ENCODE results near the gene MUC22. TPM values are rescaled to one million over a fixed set of nuclear protein-coding genes. Genes with fewer than 3 reads are reported as not detected.
A peak's percentile ranks its signal among the peaks of the same experiment; 100 is the strongest.

The MUC22 gene
- total and polyA plus RNA-seq, 2 of the 4 experiments (the other 2 are of a cell fraction), result 0.02 TPM; not detected in 1

DNA sequence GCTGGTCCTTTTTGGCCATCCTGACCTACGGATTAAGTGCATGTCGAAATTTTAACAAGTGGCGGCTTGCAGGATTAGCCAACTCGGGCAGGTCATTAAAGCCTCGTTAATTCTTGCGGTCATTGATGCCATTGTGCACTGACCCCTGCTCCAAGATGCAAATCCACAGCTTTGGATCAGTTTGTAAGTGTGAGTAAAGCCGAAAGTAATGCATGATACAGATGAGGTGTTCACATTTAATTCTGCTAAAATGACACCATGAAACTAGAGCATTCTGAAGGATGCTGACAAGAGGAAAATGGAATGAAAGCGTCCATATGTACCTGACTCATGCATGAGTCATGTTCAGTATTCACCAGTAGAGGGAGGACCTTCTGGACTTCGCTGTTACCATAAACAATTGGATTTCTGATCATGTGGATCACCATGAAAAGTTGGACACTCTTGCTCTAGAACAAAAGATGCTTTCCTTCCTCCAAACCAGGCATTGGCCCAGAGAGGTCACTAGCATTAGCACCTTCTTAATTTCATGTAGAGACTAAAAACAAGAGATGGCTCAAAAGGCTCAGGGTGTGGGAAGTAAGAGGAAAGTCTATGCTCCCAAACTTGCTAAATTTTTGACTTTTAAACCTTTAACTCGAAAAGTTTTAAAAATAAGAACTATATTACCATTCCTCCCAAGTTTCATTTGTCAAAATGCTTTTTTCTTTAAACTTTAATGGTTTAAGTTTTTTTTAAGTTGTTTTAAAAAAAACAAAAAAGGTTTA lies 48.0 kb downstream of the MUC22 start (continued):
- 0 out of 2 replicates have a peak, but pooled peaks have one; percentile 21 for TF ChIP-seq MXI1 (IDR thresholded peaks at IDR 0.05; ENCODE audit: borderline replicate concordance, low read depth, low read length)
- no peak for TF ChIP-seq RFX5 (IDR thresholded peaks at IDR 0.05; ENCODE audit: low read depth, low read length)

- dilution Hi-C loops (cut with HindIII; ENCODE audit: low sequenced_read_pairs, unreplicated experiment), result no loop called here
- intact Hi-C loops (cut with micrococcal nuclease), result no loop called here
- TF ChIP-seq RAD21 (IDR thresholded peaks at IDR 0.05; ENCODE audit: low read length), result no peak
- no peak for TF ChIP-seq MXI1 (IDR thresholded peaks at IDR 0.05; ENCODE audit: borderline replicate concordance, low read depth, low read length)
- no peak for TF ChIP-seq CEBPB (IDR thresholded peaks at IDR 0.05; ENCODE audit: low read depth, low read length)
- TF ChIP-seq USF2 (IDR thresholded peaks at IDR 0.05; ENCODE audit: low read depth, low read length), result no peak
- TF ChIP-seq BHLHE40 (IDR thresholded peaks at IDR 0.05; ENCODE audit: low read depth, low read length), result no peak
- no peak for TF ChIP-seq MAFK (IDR thresholded peaks at IDR 0.05; ENCODE audit: low read depth, low read length)
- no peak for TF ChIP-seq FOS (IDR thresholded peaks at IDR 0.05; ENCODE audit: low read depth, low read length)
- TF ChIP-seq NFE2L2 (IDR thresholded peaks at IDR 0.05; ENCODE audit: low read depth, low read length), result no peak
- no peak for TF ChIP-seq CHD1 (IDR thresholded peaks at IDR 0.05; ENCODE audit: low read depth, low read length)
- TF ChIP-seq, protein P1, sequence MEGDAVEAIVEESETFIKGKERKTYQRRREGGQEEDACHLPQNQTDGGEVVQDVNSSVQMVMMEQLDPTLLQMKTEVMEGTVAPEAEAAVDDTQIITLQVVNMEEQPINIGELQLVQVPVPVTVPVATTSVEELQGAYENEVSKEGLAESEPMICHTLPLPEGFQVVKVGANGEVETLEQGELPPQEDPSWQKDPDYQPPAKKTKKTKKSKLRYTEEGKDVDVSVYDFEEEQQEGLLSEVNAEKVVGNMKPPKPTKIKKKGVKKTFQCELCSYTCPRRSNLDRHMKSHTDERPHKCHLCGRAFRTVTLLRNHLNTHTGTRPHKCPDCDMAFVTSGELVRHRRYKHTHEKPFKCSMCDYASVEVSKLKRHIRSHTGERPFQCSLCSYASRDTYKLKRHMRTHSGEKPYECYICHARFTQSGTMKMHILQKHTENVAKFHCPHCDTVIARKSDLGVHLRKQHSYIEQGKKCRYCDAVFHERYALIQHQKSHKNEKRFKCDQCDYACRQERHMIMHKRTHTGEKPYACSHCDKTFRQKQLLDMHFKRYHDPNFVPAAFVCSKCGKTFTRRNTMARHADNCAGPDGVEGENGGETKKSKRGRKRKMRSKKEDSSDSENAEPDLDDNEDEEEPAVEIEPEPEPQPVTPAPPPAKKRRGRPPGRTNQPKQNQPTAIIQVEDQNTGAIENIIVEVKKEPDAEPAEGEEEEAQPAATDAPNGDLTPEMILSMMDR (conservative IDR thresholded peaks at IDR 0.05; ENCODE audit: low read depth, low read length), result no peak
- no peak for TF ChIP-seq RCOR1 (IDR thresholded peaks at IDR 0.05; ENCODE audit: insufficient replicate concordance, low read length)
- no peak for TF ChIP-seq POLR2A (IDR thresholded peaks at IDR 0.05; ENCODE audit: low read depth, low read length)
Observed at GRCh38 chr6:31060145-31060544, 49.9 kb downstream of the MUC22 start.

More at GRCh38 chr6:31060145-31060544, 49.9 kb downstream of the MUC22 start:
- H3K9ac ChIP-seq (ENCODE audit: low read depth, low read length), result no peak overlapping the region
- no peak overlapping the region for H3K18ac ChIP-seq (ENCODE audit: low read depth, low read length)
- H3K4me1 ChIP-seq (ENCODE audit: control insufficient read depth, insufficient read depth, low read length), result peaks cover 11% of the 10 kb centered on the region
- ChIA-PET POLR2A (ENCODE audit: unreplicated experiment) (no interaction called here), CTCF (interaction anchor here (1.1 kb wide), 1 partner anchor 144 kb away, joined by 4 read pairs; no protein-coding TSS in a partner anchor)
- H3K27me3 ChIP-seq (ENCODE audit: control insufficient read depth, insufficient read depth, low read length), result peaks cover 10% of the 10 kb centered on the region
- H3K4ac ChIP-seq (ENCODE audit: low read depth, low read length), result no peak overlapping the region
- H3K4me3 ChIP-seq (ENCODE audit: insufficient read depth, low read depth, low read length), result no peak overlapping the region
- no TSS peak for BruUV-seq (replicated peaks)
- in situ Hi-C loops (cut with MboI; ENCODE audit: low sequenced_read_pairs), result no loop called here
- H2AK5ac ChIP-seq (ENCODE audit: low read depth, low read length), result peak overlapping the region; percentile 70
- H4K5ac ChIP-seq (ENCODE audit: low read depth, low read length), result no peak overlapping the region
- no peaks in the 10 kb centered on the region for H3K79me1 ChIP-seq (ENCODE audit: low read depth in 1 of 2, low read length in 2 of 2)
- DNase-seq, result no peak
- H2BK120ac ChIP-seq (ENCODE audit: low read depth, low read length), result no peak overlapping the region
- H2BK20ac ChIP-seq (ENCODE audit: low read depth, low read length), result no peak overlapping the region
- H4K8ac ChIP-seq (ENCODE audit: low read depth in 2 of 2, low read length in 2 of 2), result no peak overlapping the region
- peaks cover 10% of the 10 kb centered on the region for H3K9me1 ChIP-seq (ENCODE audit: insufficient read depth, low read length)
- no peak overlapping the region for H3K27ac ChIP-seq (ENCODE audit: insufficient read depth, low read length)
- WGBS, 2 experiments (ENCODE audit: extremely low coverage in 2 of 2, insufficient read length in 1 of 2), result 86% methylated on average over 1 of the region's 8 CpGs; no CpG with 5 or more reads in 1 of the 2 experiments
- H3K36me3 ChIP-seq (ENCODE audit: control insufficient read depth, insufficient read depth, low read length), result no peaks in the 10 kb centered on the region
- no peak for ATAC-seq (ENCODE audit: low read depth)
- no peak overlapping the region for H2BK5ac ChIP-seq (ENCODE audit: low read depth, low read length, poor library complexity, severe bottlenecking)
- no peak overlapping the region for H3K56ac ChIP-seq (ENCODE audit: extremely low read depth, insufficient read depth, low read length)
- H3K9me3 ChIP-seq (ENCODE audit: control insufficient read depth, insufficient read depth, low read length), result no peaks in the 10 kb centered on the region
- H4K91ac ChIP-seq (ENCODE audit: insufficient read depth, low read depth, low read length), result no peak overlapping the region
- no peak overlapping the region for H2AFZ ChIP-seq (replicated peaks; ENCODE audit: low read length, poor library complexity)
- no peak overlapping the region for H2AK9ac ChIP-seq (replicated peaks; ENCODE audit: low read depth, low read length, poor library complexity)
- no peak overlapping the region for H2BK15ac ChIP-seq (ENCODE audit: low read depth, low read length)
- no peak overlapping the region for H3K23ac ChIP-seq (ENCODE audit: low read depth, low read length)
- peaks cover 3% of the 10 kb centered on the region; the same call in 1 of the 2 replicates for H4K20me1 ChIP-seq (ENCODE audit: insufficient read depth, low read length)
- no peak overlapping the region for H3K4me2 ChIP-seq (ENCODE audit: low read depth, low read length)
- H3K14ac ChIP-seq (replicated peaks; ENCODE audit: low read depth, low read length), result no peak overlapping the region

All from IMR-90 (cell line).